ENCODE data around the gene PRRT4. TPM values are rescaled to one million over a fixed set of nuclear protein-coding genes. Genes with fewer than 3 reads are reported as not detected.

The PRRT4 gene
- total and polyA plus RNA-seq, 4 donors: 0.12 to 1.3 (median 0.59) TPM

DNA sequence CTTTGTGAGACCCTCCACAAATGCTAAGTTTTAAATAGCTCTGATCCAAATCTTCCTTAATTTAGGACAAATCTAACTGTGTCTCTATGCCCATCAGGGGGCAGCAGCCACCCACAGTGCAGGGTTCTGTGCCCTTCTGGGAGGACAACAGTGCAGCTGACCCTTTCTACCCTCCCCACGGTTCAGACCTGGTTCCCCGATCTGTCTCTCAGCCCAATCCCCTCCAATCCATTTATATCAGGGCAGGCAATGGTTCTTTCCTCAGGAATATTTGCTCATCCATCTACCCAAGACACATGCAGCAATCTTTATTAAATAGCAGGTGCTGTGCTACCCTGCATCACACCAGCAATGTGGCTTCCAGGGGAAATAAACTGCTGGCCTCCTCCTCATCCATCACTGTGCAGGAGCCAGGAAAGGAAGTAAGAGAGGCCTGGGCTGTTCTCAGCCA, 13.8 kb downstream of the PRRT4 start:
- WGBS, 2 donors: 3 to 4% methylated on average over 2 of the region's 2 CpGs
- TF ChIP-seq, protein P1, sequence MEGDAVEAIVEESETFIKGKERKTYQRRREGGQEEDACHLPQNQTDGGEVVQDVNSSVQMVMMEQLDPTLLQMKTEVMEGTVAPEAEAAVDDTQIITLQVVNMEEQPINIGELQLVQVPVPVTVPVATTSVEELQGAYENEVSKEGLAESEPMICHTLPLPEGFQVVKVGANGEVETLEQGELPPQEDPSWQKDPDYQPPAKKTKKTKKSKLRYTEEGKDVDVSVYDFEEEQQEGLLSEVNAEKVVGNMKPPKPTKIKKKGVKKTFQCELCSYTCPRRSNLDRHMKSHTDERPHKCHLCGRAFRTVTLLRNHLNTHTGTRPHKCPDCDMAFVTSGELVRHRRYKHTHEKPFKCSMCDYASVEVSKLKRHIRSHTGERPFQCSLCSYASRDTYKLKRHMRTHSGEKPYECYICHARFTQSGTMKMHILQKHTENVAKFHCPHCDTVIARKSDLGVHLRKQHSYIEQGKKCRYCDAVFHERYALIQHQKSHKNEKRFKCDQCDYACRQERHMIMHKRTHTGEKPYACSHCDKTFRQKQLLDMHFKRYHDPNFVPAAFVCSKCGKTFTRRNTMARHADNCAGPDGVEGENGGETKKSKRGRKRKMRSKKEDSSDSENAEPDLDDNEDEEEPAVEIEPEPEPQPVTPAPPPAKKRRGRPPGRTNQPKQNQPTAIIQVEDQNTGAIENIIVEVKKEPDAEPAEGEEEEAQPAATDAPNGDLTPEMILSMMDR (IDR thresholded peaks at IDR 0.05; ENCODE audit: control extremely low read depth, extremely low read depth): peak; percentile 37
- H3K36me3 ChIP-seq (ENCODE audit: control insufficient read depth in 4 of 4, insufficient read depth in 4 of 4, low read length in 4 of 4): no peaks in the 10 kb centered on the region

DNA sequence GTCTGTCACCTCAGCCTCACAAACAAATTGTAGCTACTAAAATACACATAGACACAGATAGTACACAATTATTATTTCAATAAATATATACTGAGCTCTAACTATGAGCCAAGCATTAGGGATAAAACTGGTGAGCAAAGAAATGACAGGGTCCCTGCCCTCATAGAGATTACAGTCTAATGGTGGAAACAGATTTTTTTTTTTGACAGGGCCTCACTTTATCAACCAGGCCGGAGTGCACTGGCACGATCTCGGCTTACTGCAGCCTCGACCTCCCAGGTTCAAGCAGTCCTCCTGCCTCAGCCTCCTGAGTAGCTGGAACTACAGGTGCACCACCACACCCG, 17.1 kb downstream of the PRRT4 start:
- ATAC-seq (ENCODE audit: insufficient read depth, low FRiP score): no peak

More for the DNA sequence above, 13.8 kb downstream of the PRRT4 start:
- H3K4me3 ChIP-seq: no peak overlapping the region
- H3K27ac ChIP-seq (ENCODE audit: low read depth in 1 of 2, low read length in 1 of 2): no peak overlapping the region
- no peaks in the 10 kb centered on the region for H3K9me3 ChIP-seq (ENCODE audit: control insufficient read depth in 4 of 4, insufficient read depth in 3 of 4, low read length in 3 of 4)
- H3K9ac ChIP-seq (ENCODE audit: insufficient read depth in 1 of 2, low read length in 2 of 2): no peak overlapping the region
- peaks cover 4 to 14% (median 5%) of the 10 kb centered on the region in 3 donors for H3K27me3 ChIP-seq (ENCODE audit: control insufficient read depth in 3 of 3, insufficient read depth in 3 of 3, low read length in 2 of 3)
- ATAC-seq (ENCODE audit: insufficient read depth, low FRiP score): no peak
- peak; percentile 61 to 73 (median 61) for DNase-seq
- peaks cover 5 to 13% (median 9%) of the 10 kb centered on the region in 5 donors for H3K4me1 ChIP-seq (ENCODE audit: control insufficient read depth in 5 of 5, insufficient read depth in 5 of 5, low read length in 5 of 5)

DNA sequence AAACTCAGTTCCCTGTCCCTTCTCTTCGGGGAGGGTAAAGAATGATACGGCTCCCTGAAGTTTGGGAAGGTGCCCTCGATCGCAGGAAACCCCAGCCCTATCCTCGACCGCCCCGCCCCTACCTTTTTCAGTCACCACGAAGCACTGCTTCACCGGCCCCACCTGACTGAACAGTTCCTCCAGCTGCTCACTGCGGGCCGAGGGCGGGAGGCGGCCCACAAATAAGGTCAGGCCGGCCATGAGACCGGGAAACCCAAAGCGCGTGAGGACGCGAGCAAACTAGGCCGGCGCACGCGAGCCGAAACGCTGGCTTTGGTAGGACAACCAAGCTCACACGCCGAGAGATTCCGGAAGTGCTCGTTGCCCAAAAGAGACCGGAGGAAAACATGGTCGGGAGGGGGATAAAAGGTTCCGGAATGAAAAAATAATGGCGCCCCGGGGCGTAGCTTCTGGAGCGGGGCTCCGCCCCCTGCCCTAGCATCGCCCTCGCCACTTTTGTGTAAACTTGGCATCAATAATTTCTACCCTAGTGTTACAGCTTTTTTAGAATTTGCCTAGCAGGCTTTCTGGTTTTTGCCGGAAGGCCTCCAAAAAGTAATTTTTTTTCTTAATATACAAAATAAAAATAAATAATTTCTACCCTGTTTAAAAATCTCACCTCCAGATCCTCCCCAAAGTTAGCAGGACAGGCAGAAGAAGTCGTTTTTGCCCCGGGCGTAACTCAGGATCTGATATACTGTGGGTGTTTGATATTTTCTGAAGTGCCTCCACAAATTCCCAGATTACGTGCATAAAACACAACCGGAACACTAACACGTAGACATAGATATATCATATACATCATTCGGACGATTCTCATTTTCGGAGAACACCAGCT, 17.7 kb downstream of the PRRT4 start, which contains the start of gene RBM28:
Gene RBM28 (minus strand): TSS at position 355 of the 877 bp plus-strand sequence. CDS start 115 bp downstream, at position 240.
- peak; percentile 93 to 97 (median 96) for DNase-seq
- peaks cover 3 to 16% (median 10%) of the 10 kb centered on the region in 5 donors for H3K4me1 ChIP-seq (ENCODE audit: control insufficient read depth in 5 of 5, insufficient read depth in 5 of 5, low read length in 5 of 5)
- H3K4me3 ChIP-seq: peak within 1 kb of the TSS; percentile 87
- H3K9ac ChIP-seq (ENCODE audit: insufficient read depth in 1 of 2, low read length in 2 of 2): peak within 1 kb of the TSS; percentile 83 to 95
- WGBS, 2 donors: 13 to 14% methylated on average over 49 of the region's 49 CpGs
- H3K9me3 ChIP-seq (ENCODE audit: control insufficient read depth in 4 of 4, insufficient read depth in 3 of 4, low read length in 3 of 4): no peaks in the 10 kb centered on the region
- ATAC-seq (ENCODE audit: insufficient read depth, low FRiP score): peak; percentile 91
- peaks cover 0 to 6% (median under 1%) of the 10 kb centered on the region in 4 donors for H3K36me3 ChIP-seq (ENCODE audit: control insufficient read depth in 4 of 4, insufficient read depth in 4 of 4, low read length in 4 of 4)
- TF ChIP-seq, protein P1 (IDR thresholded peaks at IDR 0.05; ENCODE audit: control extremely low read depth, extremely low read depth): no peak
- H3K27ac ChIP-seq (ENCODE audit: low read depth in 1 of 2, low read length in 1 of 2): peak within 1 kb of the TSS; percentile 62 to 93
- no peaks in the 10 kb centered on the region for H3K27me3 ChIP-seq (ENCODE audit: control insufficient read depth in 3 of 3, insufficient read depth in 3 of 3, low read length in 2 of 3)

More for the DNA sequence above, 17.1 kb downstream of the PRRT4 start:
- peaks cover 0 to 2% (median 0%) of the 10 kb centered on the region in 4 donors for H3K36me3 ChIP-seq (ENCODE audit: control insufficient read depth in 4 of 4, insufficient read depth in 4 of 4, low read length in 4 of 4)
- H3K4me1 ChIP-seq (ENCODE audit: control insufficient read depth in 5 of 5, insufficient read depth in 5 of 5, low read length in 5 of 5): peaks cover 3 to 16% (median 14%) of the 10 kb centered on the region in 5 donors
- no peak overlapping the region for H3K4me3 ChIP-seq
- no peak for DNase-seq
- no peak overlapping the region for H3K27ac ChIP-seq (ENCODE audit: low read depth in 1 of 2, low read length in 1 of 2)
- no peaks in the 10 kb centered on the region for H3K27me3 ChIP-seq (ENCODE audit: control insufficient read depth in 3 of 3, insufficient read depth in 3 of 3, low read length in 2 of 3)
- TF ChIP-seq, protein P1 (IDR thresholded peaks at IDR 0.05; ENCODE audit: control extremely low read depth, extremely low read depth): no peak
- 91 to 96% methylated on average over 5 of the region's 5 CpGs for WGBS, 2 donors
- H3K9ac ChIP-seq (ENCODE audit: insufficient read depth in 1 of 2, low read length in 2 of 2): no peak overlapping the region
- H3K9me3 ChIP-seq (ENCODE audit: control insufficient read depth in 4 of 4, insufficient read depth in 3 of 4, low read length in 3 of 4): no peaks in the 10 kb centered on the region

Measured in lung (tissue), 12 donors.